H9 (cell line): Measurements from ENCODE around the gene RNF8. TPM values are rescaled to one million over a fixed set of nuclear protein-coding genes. Genes with fewer than 3 reads are reported as not detected.

Experiments
- DNase-seq: peaks from one replicate; pipeline ENCODE4 v3.0.0-alpha.2; 2017
- H2AFZ ChIP-seq: one replicate; pipeline ENCODE4 v1.6.1; 2013; ENCODE audit warnings: mild to moderate bottlenecking, low read length, control low read depth, moderate library complexity
- H2AK5ac ChIP-seq: 2 replicates; pipeline ENCODE4 v1.6.1; 2013; ENCODE audit warnings: low read length, control low read depth, mixed read lengths; ENCODE audit not compliant: insufficient read length
- H2BK120ac ChIP-seq: one replicate; pipeline ENCODE4 v1.6.1; 2013; ENCODE audit warnings: low read depth, mild to moderate bottlenecking, low read length, control low read depth, inconsistent platforms; ENCODE audit not compliant: poor library complexity, severe bottlenecking
- H2BK12ac ChIP-seq: 2 replicates; pipeline ENCODE4 v1.6.1; 2013; ENCODE audit warnings: low read length, control low read depth, mixed read lengths, low read depth; ENCODE audit not compliant: insufficient read length
- H2BK15ac ChIP-seq: 2 replicates; pipeline ENCODE4 v1.6.1; 2013; ENCODE audit warnings: low read depth, low read length, control low read depth
- H2BK20ac ChIP-seq: one replicate; pipeline ENCODE4 v1.6.1; 2013; ENCODE audit warnings: low read depth, mild to moderate bottlenecking, low read length, control low read depth, inconsistent platforms; ENCODE audit not compliant: poor library complexity, severe bottlenecking
- H2BK5ac ChIP-seq: 2 replicates; pipeline ENCODE4 v1.6.1; 2013; ENCODE audit warnings: low read length, control low read depth, mixed read lengths; ENCODE audit not compliant: insufficient read length
- H3K14ac ChIP-seq: 2 replicates; pipeline ENCODE4 v1.6.1; 2013; ENCODE audit warnings: low read length, control low read depth; ENCODE audit not compliant: insufficient read depth
- H3K18ac ChIP-seq: 2 replicates; pipeline ENCODE4 v1.6.1; 2013; ENCODE audit warnings: low read depth, mild to moderate bottlenecking, mixed read lengths, low read length, control low read depth; ENCODE audit not compliant: insufficient read length
- H3K23ac ChIP-seq: 2 replicates; pipeline ENCODE4 v1.6.1; 2013; ENCODE audit warnings: low read length, control low read depth, mixed read lengths, low read depth; ENCODE audit not compliant: insufficient read length
- H3K23me2 ChIP-seq: 2 replicates; pipeline ENCODE4 v1.6.1; 2013; ENCODE audit warnings: low read depth, mild to moderate bottlenecking, mixed read lengths, low read length, control low read depth; ENCODE audit not compliant: insufficient read length, poor library complexity, severe bottlenecking
- H3K27ac ChIP-seq: 2 replicates; pipeline ENCODE4 v1.5.1; 2013; ENCODE audit warnings: low read length, control low read depth, mixed read lengths, low read depth; ENCODE audit not compliant: insufficient read length
- H3K27me3 ChIP-seq: 2 replicates; pipeline ENCODE4 v1.6.1; 2013; ENCODE audit warnings: low read length, control low read depth, inconsistent platforms; ENCODE audit not compliant: insufficient read depth
- H3K4ac ChIP-seq: 2 replicates; pipeline ENCODE4 v1.6.1; 2013; ENCODE audit warnings: low read depth, mild to moderate bottlenecking, control low read depth, inconsistent platforms, low read length, moderate library complexity
- H3K4me1 ChIP-seq: 2 replicates; pipeline ENCODE4 v1.6.1; 2013; ENCODE audit warnings: low read length, control low read depth, inconsistent platforms; ENCODE audit not compliant: insufficient read depth
- H3K4me2 ChIP-seq: 2 replicates; pipeline ENCODE4 v1.6.1; 2013; ENCODE audit warnings: low read length, control low read depth, mixed read lengths; ENCODE audit not compliant: insufficient read length, insufficient read depth
- H3K56ac ChIP-seq: 2 replicates; pipeline ENCODE4 v1.6.1; 2013; ENCODE audit warnings: low read depth, mild to moderate bottlenecking, mixed read lengths, low read length, control low read depth; ENCODE audit not compliant: insufficient read length
- H3K79me1 ChIP-seq: 2 replicates; pipeline ENCODE4 v1.6.1; 2013; ENCODE audit warnings: low read depth, mild to moderate bottlenecking, moderate library complexity, low read length, control low read depth, inconsistent platforms; ENCODE audit not compliant: insufficient read depth, poor library complexity, severe bottlenecking
- H3K79me2 ChIP-seq: 2 replicates; pipeline ENCODE4 v1.6.1; 2013; ENCODE audit warnings: low read length, control low read depth, inconsistent platforms; ENCODE audit not compliant: insufficient read depth
- H3K9ac ChIP-seq: 2 replicates; pipeline ENCODE4 v1.6.1; 2013; ENCODE audit warnings: low read length, control low read depth, mixed read lengths; ENCODE audit not compliant: insufficient read length; ENCODE audit errors: extremely low read depth
- H3K9me3 ChIP-seq: one replicate; pipeline ENCODE4 v1.6.1; 2013; ENCODE audit warnings: low read depth, low read length, inconsistent platforms; ENCODE audit not compliant: control insufficient read depth
- H3T11ph ChIP-seq: one replicate; pipeline ENCODE4 v1.6.1; 2013; ENCODE audit warnings: mild to moderate bottlenecking, low read length, control low read depth, inconsistent platforms
- H4K20me1 ChIP-seq: one replicate; pipeline ENCODE4 v1.6.1; 2013; ENCODE audit not compliant: control insufficient read depth, insufficient read length, insufficient read depth
- H4K5ac ChIP-seq: 2 replicates; pipeline ENCODE4 v1.6.1; 2013; ENCODE audit warnings: low read depth, mild to moderate bottlenecking, mixed read lengths, low read length, control low read depth; ENCODE audit not compliant: insufficient read length
- H4K8ac ChIP-seq: replicated peaks from 2 replicates; pipeline ENCODE4 v1.6.1; 2013; ENCODE audit warnings: low read length, control low read depth, mixed read lengths, low read depth; ENCODE audit not compliant: insufficient read length
- H4K91ac ChIP-seq: 2 replicates; pipeline ENCODE4 v1.6.1; 2013; ENCODE audit warnings: low read depth, mild to moderate bottlenecking, moderate library complexity, mixed read lengths, low read length, control low read depth; ENCODE audit not compliant: insufficient read length
- H3K27ac Mint-ChIP-seq, 3 experiments: 2 replicates in 2 of 3; 3 replicates in 1 of 3; pipeline ENCODE4 v1.8.0; 2020 to 2021; ENCODE audit warnings: mixed read lengths in 3 of 3, mild to moderate bottlenecking in 1 of 3, moderate library complexity in 1 of 3
- H3K27me3 Mint-ChIP-seq: 2 replicates; pipeline ENCODE4 v1.8.0; 2021; ENCODE audit warnings: low read depth, mild to moderate bottlenecking, moderate library complexity, mixed read lengths
- H3K36me3 Mint-ChIP-seq, 3 experiments: 2 replicates in 2 of 3; 3 replicates in 1 of 3; pipeline ENCODE4 v1.8.0; 2020 to 2021; ENCODE audit warnings: low read depth in 3 of 3, mixed read lengths in 3 of 3; ENCODE audit not compliant: insufficient read depth in 1 of 3
- H3K4me1 Mint-ChIP-seq, 2 experiments: 2 replicates each; pipeline ENCODE4 v1.8.0; 2020; ENCODE audit warnings: mixed read lengths in 2 of 2
- H3K4me3 Mint-ChIP-seq, 2 experiments: 2 replicates in 1 of 2; 3 replicates in 1 of 2; pipeline ENCODE4 v1.8.0; 2020 to 2021; ENCODE audit warnings: mild to moderate bottlenecking in 2 of 2, mixed read lengths in 2 of 2, moderate library complexity in 1 of 2
- H3K9me3 Mint-ChIP-seq, 2 experiments: 2 replicates in 1 of 2; 3 replicates in 1 of 2; pipeline ENCODE4 v1.8.0; 2020; ENCODE audit warnings: mild to moderate bottlenecking in 2 of 2, mixed read lengths in 2 of 2, moderate library complexity in 1 of 2
- whole genome bisulfite sequencing: extraction: QIAGEN DNeasy Blood & Tissue Kit; methylation state at CpG from one replicate; pipeline ENCODE4 v1.1.7; 2013; ENCODE audit warnings: missing lambda C conversion rate, low lambda C conversion rate, mixed read lengths; ENCODE audit not compliant: insufficient read length; ENCODE audit errors: extremely low coverage; 5-methylcytosine and 5-hydroxymethylcytosine counted together
- total RNA-seq: library from RNA; stranded (reverse); gene quantifications from 2 replicates; pipeline ENCODE4 v1.2.1, GENCODE V29; 2021
- TF ChIP-seq, protein P1 (sequence below): fragments of 200-600 bp; sonication (generic); conservative IDR thresholded peaks from 3 replicates; pipeline ENCODE4 v1.8.0; 2021; ENCODE audit warnings: antibody characterized with exemption, mild to moderate bottlenecking

The RNF8 gene
- total RNA-seq, 1 experiment from 2014 or later: 34.7 TPM

DNA sequence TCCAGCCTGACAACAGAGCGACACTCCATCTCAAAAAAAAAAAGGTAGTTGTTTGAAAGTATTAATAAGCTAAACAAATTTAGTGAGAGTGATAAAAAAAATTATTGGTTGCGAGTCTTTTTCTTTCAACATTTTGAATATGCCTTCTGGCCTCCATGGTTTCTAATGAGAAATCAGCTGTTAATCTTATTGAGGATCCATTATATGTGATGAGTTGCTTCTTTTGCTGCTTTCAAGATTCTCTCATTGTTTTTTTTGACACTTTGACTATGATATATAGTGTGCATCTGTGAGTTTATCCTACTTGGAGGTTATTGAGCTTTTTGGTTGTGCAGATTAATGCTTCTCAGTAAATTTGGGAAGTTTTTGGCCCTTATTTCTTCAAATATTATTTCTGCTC, 63.6 kb downstream of the RNF8 start:
- Histone ChIP-seq H3K9ac (no peak overlapping the region), H3T11ph (no peak overlapping the region), H4K91ac (no peak overlapping the region), H3K23ac (no peak overlapping the region), H3K18ac (no peak overlapping the region), H4K5ac (no peak overlapping the region), H3K79me2 (no peaks in the 10 kb centered on the region), H3K14ac (no peak overlapping the region), H3K4me1 (no peaks in the 10 kb centered on the region), H2BK12ac (no peak overlapping the region), H2BK5ac (no peak overlapping the region), H3K27me3 (no peaks in the 10 kb centered on the region), H3K4me2 (no peak overlapping the region), H2BK120ac (no peak overlapping the region), H3K23me2 (no peaks in the 10 kb centered on the region), H3K79me1 (no peaks in the 10 kb centered on the region), H4K8ac (no peak overlapping the region), H4K20me1 (no peaks in the 10 kb centered on the region), H3K9me3 (no peaks in the 10 kb centered on the region), H3K56ac (no peak overlapping the region), H3K4ac (no peak overlapping the region), H2BK20ac (no peak overlapping the region), H2AK5ac (no peak overlapping the region), H3K27ac (no peak overlapping the region), H2BK15ac (no peak overlapping the region), H2AFZ (no peak overlapping the region)
- TF ChIP-seq, protein P1, sequence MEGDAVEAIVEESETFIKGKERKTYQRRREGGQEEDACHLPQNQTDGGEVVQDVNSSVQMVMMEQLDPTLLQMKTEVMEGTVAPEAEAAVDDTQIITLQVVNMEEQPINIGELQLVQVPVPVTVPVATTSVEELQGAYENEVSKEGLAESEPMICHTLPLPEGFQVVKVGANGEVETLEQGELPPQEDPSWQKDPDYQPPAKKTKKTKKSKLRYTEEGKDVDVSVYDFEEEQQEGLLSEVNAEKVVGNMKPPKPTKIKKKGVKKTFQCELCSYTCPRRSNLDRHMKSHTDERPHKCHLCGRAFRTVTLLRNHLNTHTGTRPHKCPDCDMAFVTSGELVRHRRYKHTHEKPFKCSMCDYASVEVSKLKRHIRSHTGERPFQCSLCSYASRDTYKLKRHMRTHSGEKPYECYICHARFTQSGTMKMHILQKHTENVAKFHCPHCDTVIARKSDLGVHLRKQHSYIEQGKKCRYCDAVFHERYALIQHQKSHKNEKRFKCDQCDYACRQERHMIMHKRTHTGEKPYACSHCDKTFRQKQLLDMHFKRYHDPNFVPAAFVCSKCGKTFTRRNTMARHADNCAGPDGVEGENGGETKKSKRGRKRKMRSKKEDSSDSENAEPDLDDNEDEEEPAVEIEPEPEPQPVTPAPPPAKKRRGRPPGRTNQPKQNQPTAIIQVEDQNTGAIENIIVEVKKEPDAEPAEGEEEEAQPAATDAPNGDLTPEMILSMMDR: no peak
- DNase-seq: no peak
- Mint-ChIP-seq H3K9me3 (no peaks in the 10 kb centered on the region), H3K4me3 (no peak overlapping the region), H3K27me3 (no peaks in the 10 kb centered on the region; the same call in none of the 2 replicates), H3K4me1 (no peaks in the 10 kb centered on the region), H3K27ac (no peak overlapping the region), H3K36me3 (no peaks in the 10 kb centered on the region)
- WGBS: no CpG with 5 or more reads among the region's 2 CpGs
